HepG2 (cell line): ENCODE results near the gene GADD45GIP1. TPM values are rescaled to one million over a fixed set of nuclear protein-coding genes. Genes with fewer than 3 reads are reported as not detected.

ENCODE experiments used
- CHD2 ChIP-seq: IDR thresholded peaks from 2 replicates; pipeline ENCODE4 v1.6.1; 2011; ENCODE audit warnings: low read depth, low read length, improper control_type of control experiment
- DMTF1 ChIP-seq: sonication (generic); formaldehyde crosslinking; IDR thresholded peaks from 2 replicates; pipeline ENCODE4 v1.4.0; 2020; ENCODE audit warnings: mild to moderate bottlenecking, missing genetic modification reagents
- ETV6 ChIP-seq: sonication (generic); formaldehyde crosslinking; conservative IDR thresholded peaks from 2 replicates; pipeline ENCODE4 v1.4.0; 2020; ENCODE audit warnings: missing genetic modification reagents
- GTF3A ChIP-seq: sonication (generic); formaldehyde crosslinking; conservative IDR thresholded peaks from 2 replicates; pipeline ENCODE4 v1.4.0; 2020; ENCODE audit warnings: mild to moderate bottlenecking, missing genetic modification reagents
- HOXA5 ChIP-seq: sonication (generic); formaldehyde crosslinking; IDR thresholded peaks from 2 replicates; pipeline ENCODE4 v1.4.0; 2020; ENCODE audit warnings: missing genetic modification reagents
- ISL2 ChIP-seq: sonication (generic); formaldehyde crosslinking; IDR thresholded peaks from 2 replicates; pipeline ENCODE4 v1.5.0; 2020; ENCODE audit warnings: missing genetic modification reagents
- MBD4 ChIP-seq: IDR thresholded peaks from 2 replicates; pipeline ENCODE4 v1.6.1; 2012; ENCODE audit warnings: low read length, inconsistent platforms, borderline replicate concordance
- NAIF1 ChIP-seq: sonication (generic); formaldehyde crosslinking; IDR thresholded peaks from 2 replicates; pipeline ENCODE4 v1.5.0; 2020; ENCODE audit warnings: mild to moderate bottlenecking, missing genetic modification reagents, borderline replicate concordance
- NFE2L1 ChIP-seq: sonication (generic); formaldehyde crosslinking; IDR thresholded peaks from 2 replicates; pipeline ENCODE4 v1.4.0; 2020; ENCODE audit warnings: missing genetic modification reagents, mild to moderate bottlenecking, borderline replicate concordance
- NR1H2 ChIP-seq: sonication (generic); formaldehyde crosslinking; IDR thresholded peaks from 2 replicates; pipeline ENCODE4 v1.8.1; 2022; ENCODE audit warnings: low read depth, missing genetic modification reagents, borderline replicate concordance
- PCBP1 ChIP-seq: fragments of 200-400 bp; formaldehyde crosslinking; IDR thresholded peaks from 2 replicates; pipeline ENCODE4 v1.6.1; 2017; ENCODE audit warnings: mild to moderate bottlenecking, low read depth, low read length, borderline replicate concordance
- TP53 ChIP-seq: sonication (generic); formaldehyde crosslinking; conservative IDR thresholded peaks from 2 replicates; pipeline ENCODE4 v1.4.0; 2020; ENCODE audit warnings: missing genetic modification reagents
- ZBTB46 ChIP-seq: sonication (generic); formaldehyde crosslinking; IDR thresholded peaks from 2 replicates; pipeline ENCODE4 v1.4.0; 2020; ENCODE audit warnings: mild to moderate bottlenecking, missing genetic modification reagents, borderline replicate concordance
- ZNF296 ChIP-seq: sonication (generic); formaldehyde crosslinking; conservative IDR thresholded peaks from 2 replicates; pipeline ENCODE4 v1.5.0; 2020; ENCODE audit warnings: mild to moderate bottlenecking, missing genetic modification reagents
- ZNF343 ChIP-seq: sonication (generic); formaldehyde crosslinking; IDR thresholded peaks from 2 replicates; pipeline ENCODE4 v1.4.0; 2020; ENCODE audit warnings: mild to moderate bottlenecking, missing genetic modification reagents
- ZNF562 ChIP-seq: sonication (generic); formaldehyde crosslinking; IDR thresholded peaks from 2 replicates; pipeline ENCODE4 v1.8.0; 2022; ENCODE audit warnings: missing genetic modification reagents, borderline replicate concordance
- ZNF564 ChIP-seq: sonication (generic); formaldehyde crosslinking; IDR thresholded peaks from 2 replicates; pipeline ENCODE4 v1.8.1; 2023; ENCODE audit warnings: mild to moderate bottlenecking, missing genetic modification reagents
- ZNF607 ChIP-seq: sonication (generic); formaldehyde crosslinking; IDR thresholded peaks from 2 replicates; pipeline ENCODE4 v1.5.1; 2020; ENCODE audit warnings: missing genetic modification reagents, mild to moderate bottlenecking, borderline replicate concordance
- ZNF703 ChIP-seq: sonication (generic); formaldehyde crosslinking; IDR thresholded peaks from 2 replicates; pipeline ENCODE4 v1.5.1; 2020; ENCODE audit warnings: missing genetic modification reagents, mild to moderate bottlenecking, moderate library complexity, borderline replicate concordance
- polyA plus RNA-seq, 8 experiments: library from polyadenylated mRNA; depleted of rRNA in 3 of 8; stranded (reverse) in 7 of 8; unstranded in 1 of 8; fragments of >200 nt; fragmentation: Illumina TruSeq in 4 of 8; extraction: Trizol in 4 of 8; gene quantifications; 2 replicates each; pipeline versions ENCODE4 v1.2.1 to v1.2.3, GENCODE V29; 2011 to 2016; ENCODE audit warnings: low read depth in 4 of 8, missing spikeins in 1 of 8, mixed read lengths in 1 of 8; ENCODE audit not compliant: insufficient read depth in 1 of 8
- total RNA-seq, 5 experiments: library from RNA; depleted of rRNA; stranded (reverse); fragments of >200 nt; fragmentation: Illumina TruSeq; extraction: Trizol; gene quantifications; 2 replicates each; pipeline ENCODE4 v1.2.3, GENCODE V29; 2016; ENCODE audit warnings: low read depth in 1 of 5
- TF ChIP-seq, protein P1 (sequence below): sonication (generic); formaldehyde crosslinking; IDR thresholded peaks from 2 replicates; pipeline ENCODE4 v1.4.0; 2020; ENCODE audit warnings: missing genetic modification reagents, mild to moderate bottlenecking, borderline replicate concordance
- TF ChIP-seq, protein P2 (sequence below): sonication (generic); formaldehyde crosslinking; IDR thresholded peaks from 2 replicates; pipeline ENCODE4 v1.4.0; 2020; ENCODE audit warnings: missing genetic modification reagents

Gene GADD45GIP1
- total and polyA plus RNA-seq, 2 of the 13 experiments (the other 11 are each of a cell fraction or from before 2014, with no cell fraction given): 24.6 to 30.7 TPM

- TF ChIP-seq HOXA5 (CRISPR knock-in tag) (no peak), ETV6 (no peak), ISL2 (CRISPR knock-in tag) (no peak), MBD4 (no peak), ZNF564 (CRISPR knock-in tag) (no peak), CHD2 (no peak), ZBTB46 (no peak), PCBP1 (no peak), DMTF1 (no peak), ZNF703 (CRISPR knock-in tag) (no peak), ZNF296 (CRISPR knock-in tag) (no peak; the same call in 1 of the 2 replicates), TP53 (CRISPR knock-in tag) (no peak), ZNF343 (CRISPR knock-in tag) (no peak), ZNF607 (CRISPR knock-in tag) (peak; percentile 90), NR1H2 (no peak), ZNF562 (CRISPR knock-in tag) (no peak), NAIF1 (CRISPR knock-in tag) (peak; percentile 72; the same call in 1 of the 2 replicates), NFE2L1 (CRISPR knock-in tag) (no peak), GTF3A (CRISPR knock-in tag) (no peak)
- TF ChIP-seq, protein P1, sequence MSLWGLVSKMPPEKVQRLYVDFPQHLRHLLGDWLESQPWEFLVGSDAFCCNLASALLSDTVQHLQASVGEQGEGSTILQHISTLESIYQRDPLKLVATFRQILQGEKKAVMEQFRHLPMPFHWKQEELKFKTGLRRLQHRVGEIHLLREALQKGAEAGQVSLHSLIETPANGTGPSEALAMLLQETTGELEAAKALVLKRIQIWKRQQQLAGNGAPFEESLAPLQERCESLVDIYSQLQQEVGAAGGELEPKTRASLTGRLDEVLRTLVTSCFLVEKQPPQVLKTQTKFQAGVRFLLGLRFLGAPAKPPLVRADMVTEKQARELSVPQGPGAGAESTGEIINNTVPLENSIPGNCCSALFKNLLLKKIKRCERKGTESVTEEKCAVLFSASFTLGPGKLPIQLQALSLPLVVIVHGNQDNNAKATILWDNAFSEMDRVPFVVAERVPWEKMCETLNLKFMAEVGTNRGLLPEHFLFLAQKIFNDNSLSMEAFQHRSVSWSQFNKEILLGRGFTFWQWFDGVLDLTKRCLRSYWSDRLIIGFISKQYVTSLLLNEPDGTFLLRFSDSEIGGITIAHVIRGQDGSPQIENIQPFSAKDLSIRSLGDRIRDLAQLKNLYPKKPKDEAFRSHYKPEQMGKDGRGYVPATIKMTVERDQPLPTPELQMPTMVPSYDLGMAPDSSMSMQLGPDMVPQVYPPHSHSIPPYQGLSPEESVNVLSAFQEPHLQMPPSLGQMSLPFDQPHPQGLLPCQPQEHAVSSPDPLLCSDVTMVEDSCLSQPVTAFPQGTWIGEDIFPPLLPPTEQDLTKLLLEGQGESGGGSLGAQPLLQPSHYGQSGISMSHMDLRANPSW: no peak
- TF ChIP-seq, protein P2, sequence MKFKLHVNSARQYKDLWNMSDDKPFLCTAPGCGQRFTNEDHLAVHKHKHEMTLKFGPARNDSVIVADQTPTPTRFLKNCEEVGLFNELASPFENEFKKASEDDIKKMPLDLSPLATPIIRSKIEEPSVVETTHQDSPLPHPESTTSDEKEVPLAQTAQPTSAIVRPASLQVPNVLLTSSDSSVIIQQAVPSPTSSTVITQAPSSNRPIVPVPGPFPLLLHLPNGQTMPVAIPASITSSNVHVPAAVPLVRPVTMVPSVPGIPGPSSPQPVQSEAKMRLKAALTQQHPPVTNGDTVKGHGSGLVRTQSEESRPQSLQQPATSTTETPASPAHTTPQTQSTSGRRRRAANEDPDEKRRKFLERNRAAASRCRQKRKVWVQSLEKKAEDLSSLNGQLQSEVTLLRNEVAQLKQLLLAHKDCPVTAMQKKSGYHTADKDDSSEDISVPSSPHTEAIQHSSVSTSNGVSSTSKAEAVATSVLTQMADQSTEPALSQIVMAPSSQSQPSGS (CRISPR knock-in tag): peak; percentile 18; the same call in 1 of the 2 replicates
Observed at GRCh38 chr19:12956446-12957388, at the start of gene GADD45GIP1 (continued).
